ENCODE data around the gene WDR7. TPM values are rescaled to one million over a fixed set of nuclear protein-coding genes. Genes with fewer than 3 reads are reported as not detected.

The WDR7 gene
- total RNA-seq, 1 donor from 2014 or later: 43.0 TPM

- intact Hi-C loops (cut with DNase I): no loop called here
- DNase-seq (ENCODE audit: low spot score): no peak
- no peak for ATAC-seq
Measured at GRCh38 chr18:57078614-57079013, 427.5 kb downstream of the WDR7 start.

DNA sequence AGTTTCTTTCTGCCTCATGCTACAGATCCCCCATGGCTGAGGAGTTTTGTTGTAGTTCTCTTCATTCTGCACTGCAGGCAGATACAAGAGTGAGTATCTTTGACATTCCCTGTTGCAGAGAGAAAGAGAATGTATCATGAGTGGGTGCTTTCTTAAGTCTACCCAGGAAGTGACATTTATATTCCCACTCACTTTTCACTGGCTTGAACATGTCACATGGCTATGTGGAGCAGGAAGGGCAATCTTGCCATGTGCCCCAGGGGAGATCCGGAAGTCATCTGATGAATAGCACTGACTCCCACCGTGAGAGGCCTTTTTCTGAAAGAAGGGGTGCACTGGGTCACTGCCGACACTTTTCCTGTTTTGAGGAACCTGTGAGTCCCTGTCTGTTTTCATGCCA lies 429.3 kb downstream of the WDR7 start:
- DNase-seq (ENCODE audit: low spot score) (no peak), ATAC-seq (no peak)
- intact Hi-C loops (cut with DNase I): no loop called here

DNA sequence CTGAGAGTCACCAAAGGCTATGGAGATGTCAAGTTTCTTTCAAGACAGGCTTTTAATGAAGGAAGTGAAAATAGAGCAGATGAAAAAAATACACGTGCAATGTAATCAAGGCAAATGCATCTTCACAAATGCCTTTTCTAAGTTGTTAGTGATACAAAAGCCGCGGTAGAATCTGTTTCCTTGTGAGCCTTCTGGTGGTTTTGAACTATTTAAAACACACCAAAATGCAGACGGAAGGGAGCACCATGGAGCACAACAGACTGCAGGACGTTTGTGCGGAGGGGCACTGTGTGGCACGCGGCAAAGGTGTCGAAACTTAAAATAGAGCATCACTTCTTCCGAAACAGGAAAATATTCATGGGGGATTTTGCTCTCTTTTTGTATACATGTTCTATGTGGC lies 430.7 kb downstream of the WDR7 start:
- DNase-seq (ENCODE audit: low spot score) (no peak), ATAC-seq (no peak)
- intact Hi-C loops (cut with DNase I): no loop called here

GRCh38 chr18:57083485-57083884 lies 432.3 kb downstream of the WDR7 start:
- DNase-seq (ENCODE audit: low spot score) (no peak), ATAC-seq (no peak)
- intact Hi-C loops (cut with DNase I): no loop called here

GRCh38 chr18:57084331-57085271 lies 433.4 kb downstream of the WDR7 start:
- intact Hi-C loops (cut with DNase I): no loop called here
- no peak for DNase-seq (ENCODE audit: low spot score)
- no peak for ATAC-seq

DNA sequence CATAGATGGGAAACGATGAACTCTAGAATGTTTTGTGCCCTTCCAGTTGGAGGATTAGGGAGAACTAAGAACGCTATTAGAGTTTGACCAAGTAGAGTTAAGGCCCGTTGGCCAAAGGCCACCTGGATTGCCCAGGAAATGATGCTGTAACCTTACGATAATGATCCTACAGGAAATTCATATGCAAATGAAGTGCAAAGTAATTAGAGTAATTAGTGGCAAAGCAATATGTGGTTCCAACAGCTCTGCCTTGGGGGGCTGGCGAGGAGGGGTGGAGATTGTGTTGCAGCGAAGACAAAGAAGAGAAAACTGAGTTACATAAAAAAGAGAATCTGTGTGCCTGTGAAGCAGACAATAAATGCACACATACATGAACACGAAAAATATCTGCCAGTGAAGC lies 434.2 kb downstream of the WDR7 start:
- DNase-seq (ENCODE audit: low spot score) (no peak), ATAC-seq (no peak)
- intact Hi-C loops (cut with DNase I): no loop called here

DNA sequence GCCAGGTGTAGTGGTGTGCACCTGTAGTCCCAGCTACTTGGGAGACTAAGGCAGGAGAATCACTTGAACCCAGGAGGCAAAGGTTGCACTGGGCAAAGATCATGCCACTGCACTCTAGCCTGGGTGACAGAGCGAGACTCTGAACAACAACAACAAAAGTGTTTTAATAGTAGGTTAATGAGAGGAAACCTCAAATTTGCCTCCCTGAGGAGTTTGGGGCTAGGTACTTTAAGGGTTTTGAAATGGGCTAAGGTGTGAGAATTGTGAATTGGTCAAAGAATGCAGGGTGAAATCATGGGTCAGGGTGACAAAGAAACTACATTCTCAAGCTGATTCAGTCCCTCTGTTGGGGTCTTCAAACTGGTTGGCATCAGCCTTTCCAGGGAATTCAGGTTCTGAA lies 435.0 kb downstream of the WDR7 start:
- DNase-seq (ENCODE audit: low spot score): no peak
- intact Hi-C loops (cut with DNase I): no loop called here
- ATAC-seq: no peak

Other genes with a start within 250 kb of the WDR7 start
- 54.2 TPM for gene TXNL1, start 12.8 kb upstream of the WDR7 start, total RNA-seq

All from sciatic nerve (tissue), 2 donors.